ENCODE measurements around the gene PRRC2B. TPM values are rescaled to one million over a fixed set of nuclear protein-coding genes. Genes with fewer than 3 reads are reported as not detected.
A peak's percentile ranks its signal among the peaks of the same experiment; 100 is the strongest.

The PRRC2B gene
- total RNA-seq, 1 experiment from 2014 or later: 41.1 TPM

GRCh38 chr9:131406563-131407436 lies 12.9 kb downstream of the PRRC2B start:
- Histone ChIP-seq H3K36me3 (peaks cover 6% of the 10 kb centered on the region; the same call in 1 of the 2 replicates), H3K4me3 (no peak overlapping the region), H3K27me3 (replicated peaks) (no peaks in the 10 kb centered on the region), H3K4me1 (replicated peaks) (peaks cover 91% of the 10 kb centered on the region), H3K9me3 (replicated peaks) (no peaks in the 10 kb centered on the region), H3K27ac (0 out of 2 replicates have a peak overlapping the region, but pooled peaks have one; percentile 16)
- no peak for DNase-seq (ENCODE audit: low read depth in 1 of 2, low spot score in 2 of 2)

- no peak overlapping the region for H3K4me3 ChIP-seq
- H3K27me3 ChIP-seq (replicated peaks): no peaks in the 10 kb centered on the region
- no peaks in the 10 kb centered on the region for H3K9me3 ChIP-seq (replicated peaks)
- H3K27ac ChIP-seq: no peak overlapping the region
- no peak for DNase-seq (ENCODE audit: low read depth in 1 of 2, low spot score in 2 of 2)
- peaks cover 6% of the 10 kb centered on the region; the same call in 1 of the 2 replicates for H3K36me3 ChIP-seq
- H3K4me1 ChIP-seq (replicated peaks): peaks cover 89% of the 10 kb centered on the region
Measured at GRCh38 chr9:131407717-131408195, 13.9 kb downstream of the PRRC2B start.

DNA sequence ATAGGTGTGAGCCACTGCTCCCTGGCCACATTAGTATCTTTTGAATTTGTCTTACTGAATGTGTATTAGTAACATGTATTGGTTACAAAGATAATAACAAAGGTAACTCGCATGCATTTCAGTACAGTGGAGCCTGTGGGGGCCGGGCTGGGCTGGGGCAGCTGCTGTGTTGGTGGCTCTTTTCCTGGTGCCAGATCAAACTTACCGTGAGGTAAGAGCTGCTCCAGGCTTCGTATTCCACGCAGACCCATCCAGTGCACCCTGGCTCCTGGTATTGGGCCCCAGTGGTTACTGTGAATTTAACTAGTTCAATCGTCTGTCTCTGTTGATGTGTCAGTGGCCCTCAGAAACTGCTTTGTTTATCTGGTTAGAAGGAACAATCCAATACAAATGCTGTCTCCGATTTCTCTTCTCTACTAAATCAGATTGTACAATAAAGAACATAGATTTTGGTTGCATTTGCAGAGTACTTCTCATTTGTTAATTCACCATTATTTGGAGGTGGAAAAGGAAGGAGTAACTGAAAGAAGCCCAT lies 15.6 kb downstream of the PRRC2B start:
- H3K27ac ChIP-seq: no peak overlapping the region
- H3K4me1 ChIP-seq (replicated peaks): peaks cover 90% of the 10 kb centered on the region
- peaks cover 14% of the 10 kb centered on the region; the same call in 1 of the 2 replicates for H3K36me3 ChIP-seq
- H3K4me3 ChIP-seq: no peak overlapping the region
- DNase-seq (ENCODE audit: low read depth in 1 of 2, low spot score in 2 of 2): no peak
- H3K27me3 ChIP-seq (replicated peaks): no peaks in the 10 kb centered on the region
- no peaks in the 10 kb centered on the region for H3K9me3 ChIP-seq (replicated peaks)

GRCh38 chr9:131410044-131410491 lies 16.2 kb downstream of the PRRC2B start:
- Histone ChIP-seq H3K36me3 (peaks cover 20% of the 10 kb centered on the region; the same call in 1 of the 2 replicates), H3K4me1 (replicated peaks) (peaks cover 87% of the 10 kb centered on the region), H3K27ac (no peak overlapping the region), H3K4me3 (no peak overlapping the region), H3K9me3 (replicated peaks) (no peaks in the 10 kb centered on the region), H3K27me3 (replicated peaks) (no peaks in the 10 kb centered on the region)
- DNase-seq (ENCODE audit: low read depth in 1 of 2, low spot score in 2 of 2): no peak

- H3K4me1 ChIP-seq (replicated peaks): peaks cover 78% of the 10 kb centered on the region
- peaks cover 26% of the 10 kb centered on the region; the same call in 1 of the 2 replicates for H3K36me3 ChIP-seq
- H3K27ac ChIP-seq: peak overlapping the region; percentile 41
- H3K27me3 ChIP-seq (replicated peaks): no peaks in the 10 kb centered on the region
- DNase-seq (ENCODE audit: low read depth in 1 of 2, low spot score in 2 of 2): peak; percentile 78 to 94
- H3K4me3 ChIP-seq: no peak overlapping the region
- no peaks in the 10 kb centered on the region for H3K9me3 ChIP-seq (replicated peaks)
Measured at GRCh38 chr9:131411719-131412681, 18.1 kb downstream of the PRRC2B start.

DNA sequence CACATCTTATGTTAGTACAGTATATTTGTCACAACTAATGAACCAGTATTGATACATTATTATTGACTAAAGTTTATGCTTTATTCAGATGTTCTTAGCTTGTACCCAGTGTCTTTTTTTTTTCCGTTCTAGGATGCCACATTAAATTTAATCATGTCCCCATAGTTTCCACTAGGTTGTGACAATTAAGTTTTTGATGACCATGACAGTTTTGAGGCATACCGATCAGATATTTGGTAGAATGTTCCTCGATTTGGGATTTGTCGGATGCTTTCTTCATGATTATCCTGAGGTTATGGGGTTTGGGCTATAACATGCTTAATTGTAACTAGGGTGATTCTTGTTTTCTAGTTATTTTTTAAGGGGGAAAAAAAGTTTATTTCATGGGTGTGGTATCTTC lies 22.6 kb downstream of the PRRC2B start:
- H3K4me3 ChIP-seq: no peak overlapping the region
- no peaks in the 10 kb centered on the region for H3K9me3 ChIP-seq (replicated peaks)
- peaks cover 31% of the 10 kb centered on the region; the same call in 1 of the 2 replicates for H3K36me3 ChIP-seq
- H3K4me1 ChIP-seq (replicated peaks): peaks cover 69% of the 10 kb centered on the region
- H3K27me3 ChIP-seq (replicated peaks): no peaks in the 10 kb centered on the region
- no peak for DNase-seq (ENCODE audit: low read depth in 1 of 2, low spot score in 2 of 2)
- H3K27ac ChIP-seq: no peak overlapping the region

DNA sequence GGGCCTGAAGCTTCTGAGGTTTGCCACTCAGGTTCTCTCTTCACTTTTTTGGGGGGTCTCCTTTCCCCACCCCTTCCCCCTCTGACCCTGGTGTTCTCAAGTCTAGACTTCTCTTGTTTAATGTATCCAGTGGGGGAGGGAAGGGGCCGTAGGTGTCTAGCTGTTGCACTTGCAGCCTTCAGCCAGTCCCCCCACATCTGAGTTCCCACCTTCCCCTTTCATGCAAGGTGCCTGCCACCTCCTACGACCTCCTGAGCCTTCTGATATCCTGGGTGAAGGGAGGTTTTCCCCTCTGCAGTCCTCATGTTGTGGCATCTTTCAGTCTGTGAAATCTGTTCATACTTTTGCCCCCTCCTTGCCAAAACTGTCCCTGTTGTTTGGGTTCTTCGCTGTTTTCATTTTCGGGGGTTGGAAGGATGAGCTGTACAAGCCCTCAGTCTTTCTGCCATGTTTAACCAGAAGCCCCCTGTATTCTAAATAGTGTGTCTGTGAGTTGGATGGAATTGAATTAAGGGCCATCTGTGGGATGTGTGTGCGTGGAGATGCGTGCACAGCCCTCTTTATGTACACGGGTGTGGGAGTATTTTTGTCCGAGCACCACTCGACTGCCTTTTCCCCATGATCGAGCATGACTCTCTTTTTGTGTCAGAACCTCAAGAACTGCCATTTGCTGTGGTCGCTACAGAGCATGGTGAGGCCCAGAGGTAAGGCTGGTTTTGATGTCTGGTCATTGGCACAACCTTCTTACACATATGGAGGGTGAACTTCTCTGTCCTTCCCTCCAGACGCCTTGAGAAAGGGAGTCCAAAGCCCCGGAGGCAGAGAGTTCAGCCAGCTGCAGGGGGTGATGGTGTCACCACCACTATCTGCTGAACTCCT lies 23.6 kb downstream of the PRRC2B start:
- Histone ChIP-seq H3K4me1 (replicated peaks) (peaks cover 69% of the 10 kb centered on the region), H3K27ac (peak overlapping the region; percentile 38; the same call in 1 of the 2 replicates), H3K9me3 (replicated peaks) (no peaks in the 10 kb centered on the region), H3K27me3 (replicated peaks) (no peaks in the 10 kb centered on the region), H3K4me3 (no peak overlapping the region), H3K36me3 (peaks cover 33% of the 10 kb centered on the region; the same call in 1 of the 2 replicates)
- no peak for DNase-seq (ENCODE audit: low read depth in 1 of 2, low spot score in 2 of 2)

- H3K27ac ChIP-seq: peak overlapping the region; percentile 38
- H3K27me3 ChIP-seq (replicated peaks): no peaks in the 10 kb centered on the region
- H3K9me3 ChIP-seq (replicated peaks): no peaks in the 10 kb centered on the region
- H3K36me3 ChIP-seq: peaks cover 31% of the 10 kb centered on the region
- no peak overlapping the region for H3K4me3 ChIP-seq
- H3K4me1 ChIP-seq (replicated peaks): peaks cover 70% of the 10 kb centered on the region
- no peak for DNase-seq (ENCODE audit: low read depth in 1 of 2, low spot score in 2 of 2)
Measured at GRCh38 chr9:131418143-131419025, 24.5 kb downstream of the PRRC2B start.

DNA sequence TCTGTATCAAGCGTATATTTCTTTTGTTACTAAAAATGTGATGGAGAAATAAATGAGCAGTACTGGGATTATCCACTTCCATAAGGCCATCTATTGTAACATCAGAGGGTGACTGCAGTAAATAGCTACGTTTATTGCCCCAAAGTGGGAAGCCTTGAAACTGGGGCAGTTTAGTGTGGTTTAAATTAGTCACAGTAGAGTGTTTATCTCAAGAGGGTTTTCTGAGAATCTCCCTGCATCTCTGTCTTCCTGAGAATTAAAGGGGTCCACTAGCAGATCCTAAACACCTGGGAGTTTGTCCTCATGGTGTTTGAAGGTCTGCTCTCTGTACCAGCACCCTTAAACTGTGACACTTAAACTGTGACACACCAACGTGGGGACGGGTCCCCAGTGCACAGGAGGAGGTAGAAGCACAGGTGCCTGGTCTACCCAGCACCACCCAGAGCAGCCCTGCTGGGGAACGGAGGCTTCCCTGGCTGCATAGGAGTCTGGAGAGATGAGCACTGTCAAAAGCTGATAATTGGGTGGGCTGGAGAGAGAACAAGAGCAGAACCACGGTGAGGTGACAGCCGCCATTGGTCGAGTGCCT lies 25.2 kb downstream of the PRRC2B start:
- no peak for DNase-seq (ENCODE audit: low read depth in 1 of 2, low spot score in 2 of 2)
- H3K4me3 ChIP-seq: no peak overlapping the region
- no peaks in the 10 kb centered on the region for H3K9me3 ChIP-seq (replicated peaks)
- peaks cover 66% of the 10 kb centered on the region for H3K4me1 ChIP-seq (replicated peaks)
- H3K27ac ChIP-seq: peak overlapping the region; percentile 38; the same call in 1 of the 2 replicates
- no peaks in the 10 kb centered on the region for H3K27me3 ChIP-seq (replicated peaks)
- H3K36me3 ChIP-seq: peaks cover 27% of the 10 kb centered on the region

- Histone ChIP-seq H3K4me1 (replicated peaks) (peaks cover 66% of the 10 kb centered on the region), H3K27me3 (replicated peaks) (no peaks in the 10 kb centered on the region), H3K9me3 (replicated peaks) (no peaks in the 10 kb centered on the region), H3K27ac (no peak overlapping the region), H3K4me3 (no peak overlapping the region), H3K36me3 (peaks cover 27% of the 10 kb centered on the region)
- DNase-seq (ENCODE audit: low read depth in 1 of 2, low spot score in 2 of 2): no peak
Measured at GRCh38 chr9:131419716-131420115, 25.8 kb downstream of the PRRC2B start.

DNA sequence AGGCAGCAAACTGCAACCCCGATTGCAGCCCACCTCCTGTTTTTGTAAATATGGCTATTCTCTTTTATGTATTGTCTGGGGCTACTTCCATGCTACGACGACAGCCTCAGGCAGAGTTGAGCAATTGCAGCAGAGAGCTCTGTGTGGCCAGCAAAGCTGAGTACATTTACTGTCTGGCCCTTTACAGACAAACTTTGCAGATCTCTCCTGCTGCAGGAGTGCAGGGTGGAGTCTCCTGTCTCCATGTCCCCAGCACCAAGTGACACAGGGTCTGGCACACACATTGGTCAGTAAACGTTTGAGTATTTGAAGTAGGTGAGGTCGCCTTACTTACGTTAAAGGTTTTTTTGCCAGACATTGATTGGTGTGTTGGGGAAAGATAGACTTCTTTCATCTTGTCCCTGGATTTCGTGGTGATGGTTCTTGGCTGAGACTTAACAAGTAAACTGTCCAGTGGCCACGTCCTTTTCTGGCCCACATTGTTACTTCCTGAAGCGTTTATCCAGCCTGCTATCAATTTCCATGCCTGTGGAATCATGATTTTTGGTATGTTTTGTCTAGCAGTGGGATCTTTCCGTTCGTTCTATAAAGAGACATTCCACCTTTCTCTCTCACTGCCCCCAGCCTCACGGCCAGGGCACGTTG lies 27.2 kb downstream of the PRRC2B start:
- H3K4me3 ChIP-seq: no peak overlapping the region
- DNase-seq (ENCODE audit: low read depth in 1 of 2, low spot score in 2 of 2): no peak
- no peak overlapping the region for H3K27ac ChIP-seq
- H3K9me3 ChIP-seq (replicated peaks): no peaks in the 10 kb centered on the region
- no peaks in the 10 kb centered on the region for H3K27me3 ChIP-seq (replicated peaks)
- H3K36me3 ChIP-seq: peaks cover 20% of the 10 kb centered on the region
- peaks cover 55% of the 10 kb centered on the region for H3K4me1 ChIP-seq (replicated peaks)
